GM23248 (cell line): ENCODE data around the gene OR2Z1. TPM values are rescaled to one million over a fixed set of nuclear protein-coding genes. Genes with fewer than 3 reads are reported as not detected.

Source experiments
- DNase-seq: peaks from one replicate; pipeline ENCODE4 v3.0.0-alpha.2; 2015
- H2AFZ ChIP-seq: fragments of 200-600 bp; sonication (generic); 2 replicates; pipeline ENCODE4 v1.6.1; 2016; ENCODE audit warnings: antibody characterized with exemption
- H3F3A ChIP-seq: fragments of 200-600 bp; sonication (generic); 2 replicates; pipeline ENCODE4 v1.6.1; 2016; ENCODE audit warnings: mild to moderate bottlenecking, antibody characterized with exemption, mixed run types; ENCODE audit not compliant: insufficient read depth
- H3K27ac ChIP-seq: fragments of 200-600 bp; sonication (generic); 2 replicates; pipeline ENCODE4 v1.5.1; 2016; ENCODE audit warnings: mild to moderate bottlenecking
- H3K27me3 ChIP-seq: fragments of 200-600 bp; sonication (generic); replicated peaks from 2 replicates; pipeline ENCODE4 v1.6.1; 2016; ENCODE audit warnings: mild to moderate bottlenecking; ENCODE audit not compliant: insufficient read depth
- H3K36me3 ChIP-seq: fragments of 200-600 bp; sonication (generic); 2 replicates; pipeline ENCODE4 v1.6.1; 2016; ENCODE audit warnings: low read depth, mild to moderate bottlenecking
- H3K4me1 ChIP-seq: fragments of 200-600 bp; sonication (generic); 2 replicates; pipeline ENCODE4 v1.6.1; 2016; ENCODE audit warnings: mild to moderate bottlenecking; ENCODE audit not compliant: insufficient read depth
- H3K4me2 ChIP-seq: fragments of 200-600 bp; sonication (generic); one replicate; pipeline ENCODE4 v1.6.1; 2016; ENCODE audit warnings: mild to moderate bottlenecking; ENCODE audit not compliant: unreplicated experiment
- H3K4me3 ChIP-seq: fragments of 200-600 bp; sonication (generic); 2 replicates; pipeline ENCODE4 v1.5.1; 2016; ENCODE audit warnings: mild to moderate bottlenecking
- H3K79me2 ChIP-seq: fragments of 200-600 bp; sonication (generic); 2 replicates; pipeline ENCODE4 v1.6.1; 2016; ENCODE audit warnings: mild to moderate bottlenecking; ENCODE audit not compliant: insufficient read depth
- H3K9ac ChIP-seq: fragments of 200-600 bp; sonication (generic); 2 replicates; pipeline ENCODE4 v1.6.1; 2016; ENCODE audit warnings: mild to moderate bottlenecking
- H3K9me2 ChIP-seq: fragments of 200-600 bp; sonication (generic); 2 replicates; pipeline ENCODE4 v1.6.1; 2016; ENCODE audit warnings: mixed run types, mild to moderate bottlenecking, moderate library complexity; ENCODE audit not compliant: insufficient read depth
- H3K9me3 ChIP-seq: fragments of 200-600 bp; sonication (generic); one replicate; pipeline ENCODE4 v1.6.1; 2017; ENCODE audit warnings: low read depth
- H4K20me1 ChIP-seq: fragments of 200-600 bp; sonication (generic); 2 replicates; pipeline ENCODE4 v1.6.0; 2016; ENCODE audit not compliant: insufficient read depth
- EZH2 ChIP-seq: fragments of 200-600 bp; sonication (generic); IDR thresholded peaks from 2 replicates; pipeline ENCODE4 v1.6.1; 2018; ENCODE audit warnings: antibody characterized with exemption, mild to moderate bottlenecking; ENCODE audit not compliant: insufficient read depth, poor library complexity, severe bottlenecking
- EZH2phosphoT487 ChIP-seq: fragments of 200-600 bp; sonication (generic); IDR thresholded peaks from 2 replicates; pipeline ENCODE4 v1.6.1; 2018; ENCODE audit warnings: antibody characterized with exemption, moderate library complexity, mild to moderate bottlenecking, low read depth; ENCODE audit not compliant: insufficient read depth
- WGBS, 2 experiments: methylation state at CpG; one replicate each; pipeline ENCODE4 v1.1.6; 2015 to 2017; ENCODE audit warnings: low lambda C conversion rate in 2 of 2, low coverage in 1 of 2; ENCODE audit errors: missing lambda C conversion rate in 2 of 2; 5-methylcytosine and 5-hydroxymethylcytosine counted together
- in situ Hi-C: fragments of 300-500 bp; cut with MboI; formaldehyde crosslinking; loops from 2 replicates; pipeline ENCODE4 v1.15.0; 2020
- polyA plus RNA-seq: library from polyadenylated mRNA; unstranded; fragments of >200 nt; fragmentation: Nextera tagmentation; extraction: Ambion mirVana; gene quantifications from 2 replicates; pipeline ENCODE4 v1.2.1, GENCODE V29; 2016
- total RNA-seq: library from RNA; depleted of rRNA; stranded (reverse); fragments of >200 nt; shearing (Covaris generic); gene quantifications from 2 replicates; pipeline ENCODE4 v1.2.3, GENCODE V29; 2014

OR2Z1 gene
- total and polyA plus RNA-seq, 2 experiments from 2014 or later, result not detected

- 5 to 10% methylated on average over 6 of the region's 6 CpGs for WGBS, 2 experiments
- no peaks in the 10 kb centered on the region for H3K79me2 ChIP-seq
- H3K4me1 ChIP-seq, result no peaks in the 10 kb centered on the region
- TF ChIP-seq EZH2 (no peak), EZH2phosphoT487 (no peak)
- in situ Hi-C loops, result no loop called here
- no peaks in the 10 kb centered on the region for H3K9me2 ChIP-seq
- no peaks in the 10 kb centered on the region for H4K20me1 ChIP-seq
- H3F3A ChIP-seq, result no peaks in the 10 kb centered on the region
- H3K9me3 ChIP-seq, result no peaks in the 10 kb centered on the region
- no peak overlapping the region for H3K4me3 ChIP-seq
- no peaks in the 10 kb centered on the region for H3K27me3 ChIP-seq
- H3K27ac ChIP-seq, result no peak overlapping the region
- no peak overlapping the region for H2AFZ ChIP-seq
- no peak overlapping the region for H3K4me2 ChIP-seq
- H3K9ac ChIP-seq, result no peak overlapping the region
- H3K36me3 ChIP-seq, result no peaks in the 10 kb centered on the region
- no peak for DNase-seq
Observed at GRCh38 chr19:8695501-8695900, 25.9 kb upstream of the OR2Z1 start.

GRCh38 chr19:8695911-8696310 lies 25.5 kb upstream of the OR2Z1 start:
- H3K27ac ChIP-seq, result no peak overlapping the region
- H3K4me1 ChIP-seq, result no peaks in the 10 kb centered on the region
- 37 to 41% methylated on average over 6 of the region's 6 CpGs for WGBS, 2 experiments
- H3K9ac ChIP-seq, result no peak overlapping the region
- no peaks in the 10 kb centered on the region for H3K9me2 ChIP-seq
- H3K79me2 ChIP-seq, result no peaks in the 10 kb centered on the region
- in situ Hi-C loops, result no loop called here
- no peaks in the 10 kb centered on the region for H3K9me3 ChIP-seq
- H3K4me2 ChIP-seq, result no peak overlapping the region
- H2AFZ ChIP-seq, result no peak overlapping the region
- no peak overlapping the region for H3K4me3 ChIP-seq
- no peaks in the 10 kb centered on the region for H3F3A ChIP-seq
- no peaks in the 10 kb centered on the region for H3K27me3 ChIP-seq
- H3K36me3 ChIP-seq, result no peaks in the 10 kb centered on the region
- H4K20me1 ChIP-seq, result no peaks in the 10 kb centered on the region
- no peak for DNase-seq
- no peak for TF ChIP-seq EZH2
- TF ChIP-seq EZH2phosphoT487, result no peak

- Histone ChIP-seq H3K4me3 (no peak overlapping the region), H3K27ac (no peak overlapping the region), H3K79me2 (no peaks in the 10 kb centered on the region), H3K4me2 (no peak overlapping the region), H3K4me1 (no peaks in the 10 kb centered on the region), H3K36me3 (no peaks in the 10 kb centered on the region), H3F3A (no peaks in the 10 kb centered on the region), H2AFZ (no peak overlapping the region), H4K20me1 (no peaks in the 10 kb centered on the region), H3K9me3 (no peaks in the 10 kb centered on the region), H3K9ac (no peak overlapping the region), H3K27me3 (no peaks in the 10 kb centered on the region), H3K9me2 (no peaks in the 10 kb centered on the region)
- no peak for DNase-seq
- in situ Hi-C loops, result no loop called here
- 0 to 11% methylated on average over 1 of the region's 1 CpG for WGBS, 2 experiments
- TF ChIP-seq EZH2phosphoT487, result no peak
- TF ChIP-seq EZH2, result no peak
Observed at GRCh38 chr19:8696993-8697392, 24.4 kb upstream of the OR2Z1 start.

- no peaks in the 10 kb centered on the region for H3K36me3 ChIP-seq
- in situ Hi-C loops, result no loop called here
- no peak overlapping the region for H3K9ac ChIP-seq
- no peak overlapping the region for H3K27ac ChIP-seq
- no peaks in the 10 kb centered on the region for H3K27me3 ChIP-seq
- H3K4me2 ChIP-seq, result no peak overlapping the region
- H4K20me1 ChIP-seq, result no peaks in the 10 kb centered on the region
- H3K4me3 ChIP-seq, result no peak overlapping the region
- no peaks in the 10 kb centered on the region for H3K79me2 ChIP-seq
- TF ChIP-seq EZH2 (no peak), EZH2phosphoT487 (no peak)
- H3F3A ChIP-seq, result no peaks in the 10 kb centered on the region
- H3K9me2 ChIP-seq, result no peaks in the 10 kb centered on the region
- no peak for DNase-seq
- no peaks in the 10 kb centered on the region for H3K9me3 ChIP-seq
- no peak overlapping the region for H2AFZ ChIP-seq
- 50% methylated on average over 57 to 60 of the region's 60 CpGs for WGBS, 2 experiments
- no peaks in the 10 kb centered on the region for H3K4me1 ChIP-seq
Observed at GRCh38 chr19:8697671-8698432, 23.6 kb upstream of the OR2Z1 start.

- H4K20me1 ChIP-seq, result no peaks in the 10 kb centered on the region
- no peaks in the 10 kb centered on the region for H3F3A ChIP-seq
- no peak for DNase-seq
- H2AFZ ChIP-seq, result no peak within 1 kb of the TSS
- H3K9me3 ChIP-seq, result no peaks in the 10 kb centered on the region
- TF ChIP-seq EZH2phosphoT487 (no peak), EZH2 (no peak)
- H3K27ac ChIP-seq, result no peak within 1 kb of the TSS
- in situ Hi-C loops, result no loop called here
- no peaks in the 10 kb centered on the region for H3K36me3 ChIP-seq
- WGBS, 2 experiments, result 38 to 59% methylated on average over 16 to 23 of the region's 23 CpGs
- H3K4me2 ChIP-seq, result no peak within 1 kb of the TSS
- no peaks in the 10 kb centered on the region for H3K27me3 ChIP-seq
- H3K4me1 ChIP-seq, result no peaks in the 10 kb centered on the region
- no peaks in the 10 kb centered on the region for H3K9me2 ChIP-seq
- no peaks in the 10 kb centered on the region for H3K79me2 ChIP-seq
- no peak within 1 kb of the TSS for H3K9ac ChIP-seq
- H3K4me3 ChIP-seq, result no peak within 1 kb of the TSS
Observed at GRCh38 chr19:8698433-8699063, 22.9 kb upstream of the OR2Z1 start, which contains the start of gene ACTL9. Gene ACTL9, minus strand, starts transcription at chr19:8698795. Its CDS starts 94 bp downstream, at chr19:8698701.
